ENCODE data around the gene SEMA4A.
A peak's percentile ranks its signal among the peaks of the same experiment; 100 is the strongest.

DNA sequence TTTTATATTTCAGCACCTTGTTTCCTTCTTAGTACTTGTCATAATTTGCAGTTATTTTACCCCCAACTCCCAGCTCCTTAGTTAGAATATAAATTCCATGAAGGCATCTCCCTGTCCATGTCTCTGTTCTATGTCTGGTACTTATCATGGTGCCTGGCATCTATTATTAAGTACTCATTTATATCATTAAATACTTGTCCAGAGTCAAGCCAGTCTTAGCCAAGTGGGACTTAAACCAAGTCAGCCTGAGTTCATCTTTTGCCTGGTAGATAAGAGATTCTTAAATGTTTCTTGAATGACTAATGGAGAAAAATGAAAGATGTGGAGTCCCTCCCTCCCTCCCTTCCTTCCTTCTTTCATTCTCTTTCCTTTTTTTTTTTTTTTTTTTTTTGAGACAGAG is 49.9 kb downstream of the SEMA4A start:
- no peak for TF ChIP-seq RAD21 (IDR thresholded peaks at IDR 0.05; ENCODE audit: low read length)
- TF ChIP-seq, protein P1, sequence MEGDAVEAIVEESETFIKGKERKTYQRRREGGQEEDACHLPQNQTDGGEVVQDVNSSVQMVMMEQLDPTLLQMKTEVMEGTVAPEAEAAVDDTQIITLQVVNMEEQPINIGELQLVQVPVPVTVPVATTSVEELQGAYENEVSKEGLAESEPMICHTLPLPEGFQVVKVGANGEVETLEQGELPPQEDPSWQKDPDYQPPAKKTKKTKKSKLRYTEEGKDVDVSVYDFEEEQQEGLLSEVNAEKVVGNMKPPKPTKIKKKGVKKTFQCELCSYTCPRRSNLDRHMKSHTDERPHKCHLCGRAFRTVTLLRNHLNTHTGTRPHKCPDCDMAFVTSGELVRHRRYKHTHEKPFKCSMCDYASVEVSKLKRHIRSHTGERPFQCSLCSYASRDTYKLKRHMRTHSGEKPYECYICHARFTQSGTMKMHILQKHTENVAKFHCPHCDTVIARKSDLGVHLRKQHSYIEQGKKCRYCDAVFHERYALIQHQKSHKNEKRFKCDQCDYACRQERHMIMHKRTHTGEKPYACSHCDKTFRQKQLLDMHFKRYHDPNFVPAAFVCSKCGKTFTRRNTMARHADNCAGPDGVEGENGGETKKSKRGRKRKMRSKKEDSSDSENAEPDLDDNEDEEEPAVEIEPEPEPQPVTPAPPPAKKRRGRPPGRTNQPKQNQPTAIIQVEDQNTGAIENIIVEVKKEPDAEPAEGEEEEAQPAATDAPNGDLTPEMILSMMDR (IDR thresholded peaks at IDR 0.05) = no peak
- no peak for TF ChIP-seq SIN3A (IDR thresholded peaks at IDR 0.05; ENCODE audit: borderline replicate concordance, low read depth, low read length)
- no peak for TF ChIP-seq TAF1 (IDR thresholded peaks at IDR 0.05; ENCODE audit: borderline replicate concordance, low read depth, low read length)
- no peak for TF ChIP-seq NRF1 (IDR thresholded peaks at IDR 0.05; ENCODE audit: low read depth, low read length)
- no peak for TF ChIP-seq EZH2phosphoT487 (IDR thresholded peaks at IDR 0.05; ENCODE audit: borderline replicate concordance, low read depth)
- TF ChIP-seq RFX5 (IDR thresholded peaks at IDR 0.05; ENCODE audit: low read length) = no peak
- TF ChIP-seq, protein P2, sequence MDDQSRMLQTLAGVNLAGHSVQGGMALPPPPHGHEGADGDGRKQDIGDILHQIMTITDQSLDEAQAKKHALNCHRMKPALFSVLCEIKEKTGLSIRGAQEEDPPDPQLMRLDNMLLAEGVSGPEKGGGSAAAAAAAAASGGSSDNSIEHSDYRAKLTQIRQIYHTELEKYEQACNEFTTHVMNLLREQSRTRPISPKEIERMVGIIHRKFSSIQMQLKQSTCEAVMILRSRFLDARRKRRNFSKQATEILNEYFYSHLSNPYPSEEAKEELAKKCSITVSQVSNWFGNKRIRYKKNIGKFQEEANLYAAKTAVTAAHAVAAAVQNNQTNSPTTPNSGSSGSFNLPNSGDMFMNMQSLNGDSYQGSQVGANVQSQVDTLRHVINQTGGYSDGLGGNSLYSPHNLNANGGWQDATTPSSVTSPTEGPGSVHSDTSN (IDR thresholded peaks at IDR 0.05) = peak; percentile 78
- no peak; the same call in 1 of the 2 replicates for TF ChIP-seq RXRA (IDR thresholded peaks at IDR 0.05; ENCODE audit: borderline replicate concordance, low read depth)
